Stimulated activated CD4-positive, alpha-beta T cell treated with anti-CD3 and anti-CD28 coated beads, TNF-alpha, amount 100 ng/mL, for 48 hours (primary cell): Measurements from ENCODE around the gene COL27A1.
"Not testable (repeated sequence)": the region's sequence is repeated elsewhere in the genome, so short reads cannot be mapped to it uniquely, and the experiment has no call there.

Experiments used
- DNase-seq, 3 donors: peaks; one replicate each; pipeline ENCODE4 v3.0.0-alpha.2; 2020; ENCODE audit warnings: low read depth in 3 of 3

Gene COL27A1

DNA sequence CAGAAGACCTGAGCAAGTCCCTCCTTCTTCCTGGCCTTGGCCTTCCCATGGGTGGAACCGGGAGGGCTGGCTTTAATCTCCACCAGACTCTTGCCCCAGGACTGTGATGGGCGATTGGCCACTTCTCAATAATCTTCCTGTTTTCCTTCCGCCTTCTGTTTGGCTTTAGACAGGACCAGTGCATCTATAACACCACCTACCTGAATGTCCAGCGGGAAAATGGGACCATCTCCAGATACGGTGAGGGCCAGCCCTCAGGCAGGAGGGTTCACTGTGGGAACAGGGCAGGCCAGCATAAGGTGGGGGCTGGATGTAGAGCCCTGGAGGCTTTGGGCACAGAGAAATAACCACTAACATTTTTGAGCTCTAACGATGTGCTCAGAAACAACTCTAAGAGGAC lies 168.5 kb downstream of the COL27A1 start:
- not testable (repeated sequence) for DNase-seq

DNA sequence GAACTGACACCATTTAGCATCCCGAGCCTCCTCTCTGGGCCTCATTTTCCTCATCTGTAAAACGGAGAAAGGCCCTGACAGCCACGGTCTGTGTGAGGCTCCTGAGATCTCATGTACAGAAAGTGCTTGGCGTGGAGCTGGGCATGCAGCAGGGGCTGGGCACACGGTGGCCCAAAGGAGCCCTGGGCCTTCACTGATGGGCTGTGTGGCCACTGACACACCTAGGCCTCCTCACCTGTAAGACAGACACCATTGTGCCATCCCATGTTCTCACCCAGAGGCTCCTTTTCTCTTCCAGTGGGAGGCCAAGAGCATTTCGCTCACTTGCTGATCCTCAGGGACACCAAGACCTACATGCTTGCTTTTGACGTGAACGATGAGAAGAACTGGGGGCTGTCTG lies 169.2 kb downstream of the COL27A1 start:
- no peak for DNase-seq

DNA sequence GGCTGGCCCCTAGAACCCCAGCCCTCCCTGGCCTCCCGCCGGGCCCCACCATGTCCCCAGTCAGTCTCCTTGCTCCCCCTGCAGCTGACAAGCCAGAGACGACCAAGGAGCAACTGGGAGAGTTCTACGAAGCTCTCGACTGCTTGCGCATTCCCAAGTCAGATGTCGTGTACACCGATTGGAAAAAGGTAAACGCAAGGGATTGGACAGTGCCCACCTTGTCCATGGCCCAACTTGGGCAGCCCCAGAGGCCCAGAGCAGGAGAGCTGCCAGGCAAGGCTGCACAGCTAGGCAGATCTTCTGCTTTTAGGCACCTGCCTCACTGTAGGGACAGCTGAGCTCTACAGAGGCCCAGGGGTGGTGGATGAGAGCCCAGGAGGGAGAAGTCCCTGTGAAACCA lies 169.6 kb downstream of the COL27A1 start:
- DNase-seq = not testable (repeated sequence)

DNA sequence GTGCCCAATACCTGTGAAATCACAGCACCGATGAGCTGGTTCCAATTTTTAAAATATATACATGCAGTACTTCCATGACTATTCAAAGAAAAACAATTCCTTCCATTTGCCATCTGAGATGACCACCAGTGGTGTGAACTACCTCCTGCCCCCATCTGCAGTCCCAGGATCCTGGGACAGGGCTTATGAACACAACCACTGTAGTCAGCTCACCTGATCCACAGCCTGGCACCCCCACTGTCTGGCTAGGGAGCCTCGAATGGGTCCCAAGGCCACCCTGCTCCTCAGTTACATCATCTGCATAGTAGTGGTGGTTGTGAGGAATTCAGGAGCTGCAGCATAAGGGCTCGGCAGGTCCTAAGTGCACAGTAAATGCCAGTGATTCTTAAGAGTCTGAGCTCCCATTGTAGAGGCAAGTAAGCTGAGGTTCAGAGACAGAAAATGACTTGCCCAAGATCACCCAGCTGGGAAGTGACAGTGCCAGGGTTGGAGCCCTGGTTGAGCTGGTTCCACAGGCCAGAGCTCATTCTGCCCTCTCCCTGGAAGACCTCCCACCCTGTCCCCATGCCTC lies 170.4 kb downstream of the COL27A1 start:
- not testable (repeated sequence) for DNase-seq

- DNase-seq = no peak
Measured at GRCh38 chr9:114327749-114328148, 172.4 kb downstream of the COL27A1 start.

DNA sequence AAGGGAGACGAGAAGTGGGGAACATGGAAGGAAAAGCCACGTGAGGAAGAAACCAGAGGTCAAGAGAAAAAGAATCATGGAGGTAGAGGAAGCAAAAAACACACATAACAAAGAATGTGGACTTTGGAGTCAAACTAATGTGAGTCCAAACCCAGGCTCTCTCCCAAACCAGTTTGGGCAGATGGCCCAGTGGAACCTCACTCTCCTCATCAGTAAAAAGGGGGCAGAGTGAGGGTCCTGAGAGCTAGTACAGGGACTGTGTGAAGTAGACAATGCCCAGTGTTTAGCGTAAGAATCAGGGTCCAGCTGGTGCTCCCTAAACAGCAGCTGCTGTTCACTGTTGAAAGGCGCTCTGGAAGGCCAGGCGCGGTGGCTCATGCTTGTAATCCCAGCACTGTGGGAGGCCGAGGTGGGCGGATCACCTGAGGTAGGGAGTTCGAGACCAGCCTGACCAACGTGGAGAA lies 173.1 kb downstream of the COL27A1 start:
- not testable (repeated sequence) for DNase-seq

- DNase-seq = not testable (repeated sequence)
Measured at GRCh38 chr9:114328937-114329624, 173.7 kb downstream of the COL27A1 start.

- DNase-seq = not testable (repeated sequence)
Measured at GRCh38 chr9:114329625-114330022, 174.3 kb downstream of the COL27A1 start, which contains the start of gene ORM2. Gene ORM2 (plus strand): TSS chr9:114329869. CDS start chr9:114329905, 36 bp downstream.

GRCh38 chr9:114330636-114331035 lies 175.3 kb downstream of the COL27A1 start:
- DNase-seq = no peak

DNA sequence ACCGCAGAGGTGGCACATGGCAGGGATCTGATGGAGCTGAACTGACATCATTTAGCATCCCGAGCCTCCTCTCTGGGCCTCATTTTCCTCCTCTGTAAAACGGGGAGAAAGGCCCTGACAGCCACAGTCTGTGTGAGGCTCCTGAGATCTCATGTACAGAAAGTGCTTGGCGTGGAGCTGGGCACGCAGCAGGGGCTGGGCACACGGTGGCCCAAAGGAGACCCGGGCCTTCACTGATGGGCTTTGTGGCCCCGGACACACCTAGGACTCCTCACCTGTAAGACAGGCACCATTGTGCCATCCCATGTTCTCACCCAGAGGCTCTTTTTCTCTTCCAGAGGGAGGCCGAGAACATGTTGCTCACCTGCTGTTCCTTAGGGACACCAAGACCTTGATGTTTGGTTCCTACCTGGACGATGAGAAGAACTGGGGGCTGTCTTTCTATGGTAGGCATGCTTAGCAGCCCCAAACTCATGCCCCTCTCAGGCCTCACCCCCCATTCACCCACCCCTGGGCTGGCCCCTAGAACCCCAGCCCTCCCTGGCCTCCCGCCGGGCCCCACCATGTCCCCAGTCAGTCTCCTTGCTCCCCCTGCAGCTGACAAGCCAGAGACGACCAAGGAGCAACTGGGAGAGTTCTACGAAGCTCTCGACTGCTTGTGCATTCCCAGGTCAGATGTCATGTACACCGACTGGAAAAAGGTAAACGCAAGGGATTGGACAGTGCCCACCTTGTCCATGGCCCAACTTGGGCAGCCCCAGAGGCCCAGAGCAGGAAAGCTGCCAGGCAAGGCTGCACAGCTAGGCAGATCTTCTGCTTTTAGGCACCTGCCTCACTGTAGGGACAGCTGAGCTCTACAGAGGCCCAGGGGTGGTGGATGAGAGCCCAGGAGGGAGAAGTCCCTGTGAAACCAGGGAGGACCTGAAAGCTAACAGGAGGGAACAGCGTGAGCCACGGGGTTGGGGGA lies 176.2 kb downstream of the COL27A1 start:
- DNase-seq = not testable (repeated sequence)

GRCh38 chr9:114332474-114333040 lies 177.2 kb downstream of the COL27A1 start:
- DNase-seq = not testable (repeated sequence)

- not testable (repeated sequence) for DNase-seq
Measured at GRCh38 chr9:114333718-114334117, 178.4 kb downstream of the COL27A1 start.

DNA sequence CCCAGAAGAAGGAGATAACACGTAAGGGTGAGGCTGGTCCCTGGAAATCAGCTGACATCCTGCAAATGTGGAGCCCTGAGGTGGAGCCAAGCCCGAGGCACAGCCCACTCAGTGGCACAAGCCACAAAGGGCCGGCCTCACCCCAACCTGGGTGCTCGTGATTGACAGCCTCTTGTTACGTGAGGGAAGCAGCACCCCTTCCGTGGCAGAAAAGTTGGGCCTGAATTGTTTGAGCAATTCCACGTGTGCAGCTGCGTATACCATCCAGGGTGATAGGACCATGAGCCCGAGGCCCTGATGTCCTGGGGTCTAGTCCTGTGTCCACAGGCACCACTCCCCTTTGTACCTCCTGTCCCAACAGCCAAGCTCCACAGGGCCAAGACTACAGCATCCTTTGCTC lies 179.2 kb downstream of the COL27A1 start:
- no peak for DNase-seq

DNA sequence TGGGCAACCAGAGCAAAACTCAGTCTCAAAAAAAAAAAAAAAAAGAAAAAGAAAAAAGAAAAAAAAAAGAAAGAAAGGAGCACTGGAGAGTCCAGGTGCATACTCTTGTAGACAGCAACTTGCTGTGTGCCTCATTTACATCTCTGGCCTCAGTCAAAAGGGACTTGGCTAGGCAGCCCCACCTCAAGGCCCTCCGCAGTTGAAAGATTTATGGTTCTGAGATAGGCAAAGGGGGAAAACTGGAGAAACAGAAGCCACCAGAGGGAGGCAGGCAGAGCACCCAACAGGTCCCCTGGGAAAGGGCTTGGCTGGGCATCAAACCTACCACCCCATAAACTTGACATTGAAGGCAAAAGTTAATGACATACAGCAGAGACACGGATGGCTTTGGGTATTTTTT lies 180.4 kb downstream of the COL27A1 start:
- DNase-seq = no peak

DNA sequence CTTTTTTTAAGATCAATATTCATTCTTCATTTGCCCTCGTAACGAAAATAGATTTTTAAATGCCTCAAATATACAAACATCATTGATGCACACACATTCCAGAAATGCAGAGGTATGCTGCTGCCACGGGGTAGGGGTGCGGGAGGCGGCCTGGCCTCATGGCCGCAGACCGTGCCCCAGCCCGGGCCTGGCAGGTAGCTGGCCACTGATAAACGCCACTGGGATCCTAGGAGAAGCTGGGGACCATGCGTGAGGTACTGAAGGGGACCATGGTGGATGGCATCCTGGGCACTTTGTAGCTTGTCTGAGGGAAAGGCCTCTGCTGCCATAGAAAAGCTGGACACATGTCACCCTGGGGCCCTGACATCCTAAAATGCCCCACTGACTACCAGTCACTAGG lies 180.8 kb downstream of the COL27A1 start:
- DNase-seq = no peak

DNA sequence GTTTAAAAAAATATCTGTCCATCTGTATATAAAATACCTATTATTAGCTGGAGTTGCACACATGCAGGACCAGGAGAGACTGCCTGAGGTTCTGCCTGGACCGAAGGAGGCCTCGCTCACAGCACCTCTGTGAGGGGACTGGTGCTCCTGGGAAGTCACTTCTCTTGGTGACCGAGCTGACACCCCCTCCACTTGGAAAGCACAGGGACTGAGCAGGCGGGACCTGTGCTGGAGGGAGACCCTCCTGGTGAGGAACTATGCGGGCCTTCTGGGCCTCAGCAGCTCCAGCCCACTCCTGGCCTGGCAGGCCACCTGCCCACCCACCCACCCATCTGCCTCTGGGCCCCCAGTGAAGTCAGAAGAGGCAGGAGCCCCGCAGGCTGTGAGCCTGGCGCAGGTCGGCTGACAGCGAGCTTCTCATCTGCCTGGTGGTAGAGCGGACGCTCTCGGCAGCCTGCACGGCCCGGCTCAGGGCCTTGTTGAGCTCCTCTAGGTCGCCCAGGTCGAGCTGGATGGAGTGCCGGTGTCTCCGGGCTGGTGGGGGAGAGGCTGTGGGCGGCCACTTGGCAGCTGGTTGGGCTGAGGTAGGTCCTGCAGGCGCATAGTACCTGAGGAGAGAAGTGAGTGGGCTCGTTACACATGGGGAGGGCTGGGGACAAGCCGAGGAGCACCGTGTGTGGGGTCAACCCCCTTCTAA lies 181.5 kb downstream of the COL27A1 start:
- DNase-seq = no peak

GRCh38 chr9:114338187-114338586 lies 182.8 kb downstream of the COL27A1 start:
- DNase-seq = no peak

GRCh38 chr9:114339130-114339908 lies 184.0 kb downstream of the COL27A1 start:
- peak in 1 of 3 donors; percentile 48 for DNase-seq

GRCh38 chr9:114341152-114341830 lies 186.0 kb downstream of the COL27A1 start:
- DNase-seq = no peak

DNA sequence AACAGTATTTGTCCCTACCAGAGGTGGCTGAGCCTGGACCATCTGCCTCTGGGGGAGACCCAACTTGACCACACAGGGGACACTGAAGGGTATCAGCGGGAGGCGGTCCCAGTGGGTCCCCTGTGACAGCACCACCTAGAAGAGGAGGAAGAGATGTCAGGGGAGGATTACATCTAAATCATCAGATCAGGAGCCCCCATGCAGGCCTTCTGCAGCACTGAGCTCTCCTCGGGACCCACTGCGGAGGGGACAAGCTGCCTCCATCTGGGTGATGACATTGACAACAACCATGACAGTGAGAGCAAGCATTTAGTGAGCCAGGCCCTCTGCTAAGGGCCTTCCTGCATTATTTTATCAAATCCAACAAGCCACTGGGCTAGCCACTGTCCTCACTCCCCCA lies 186.7 kb downstream of the COL27A1 start:
- DNase-seq = no peak
